GM18508 (cell line): ENCODE measurements around the gene MRPL34.

Source experiments
- ATAC-seq: cut with Tn5 transposase; IDR thresholded peaks from one replicate; pipeline ENCODE4 v1.9.1; 2021; ENCODE audit warnings: moderate number of reproducible peaks; ENCODE audit not compliant: insufficient read depth, unreplicated experiment

MRPL34 gene

GRCh38 chr19:17327068-17327653, 21.5 kb downstream of the MRPL34 start:
- ATAC-seq: no peak

GRCh38 chr19:17327654-17328516, 22.2 kb downstream of the MRPL34 start:
- ATAC-seq: no peak

GRCh38 chr19:17328517-17329365, 23.1 kb downstream of the MRPL34 start:
- ATAC-seq: no peak

GRCh38 chr19:17329366-17330261, 23.9 kb downstream of the MRPL34 start:
- no peak for ATAC-seq

GRCh38 chr19:17330262-17331044, 24.8 kb downstream of the MRPL34 start:
- ATAC-seq: no peak

GRCh38 chr19:17331045-17331558, 25.4 kb downstream of the MRPL34 start:
- no peak for ATAC-seq

GRCh38 chr19:17332360-17332676, 26.6 kb downstream of the MRPL34 start:
- no peak for ATAC-seq

GRCh38 chr19:17332677-17333581, 27.3 kb downstream of the MRPL34 start:
- ATAC-seq: no peak

- no peak for ATAC-seq
Measured at GRCh38 chr19:17333611-17334413, 28.1 kb downstream of the MRPL34 start.

- no peak for ATAC-seq
Measured at GRCh38 chr19:17334414-17335409, 29.0 kb downstream of the MRPL34 start, which contains the start of gene ANO8. Gene ANO8, minus strand, starts transcription at chr19:17334855. Its CDS starts 185 bp downstream, at chr19:17334670.

GRCh38 chr19:17335575-17335974, 29.9 kb downstream of the MRPL34 start:
- no peak for ATAC-seq

- peak; percentile 67 for ATAC-seq
Measured at GRCh38 chr19:17336872-17337674, 31.4 kb downstream of the MRPL34 start, which contains the start of gene GTPBP3. Gene GTPBP3, plus strand, starts transcription at chr19:17337553. Its CDS starts 59 bp downstream, at chr19:17337612.

GRCh38 chr19:17337675-17338432, 32.2 kb downstream of the MRPL34 start:
- ATAC-seq: no peak

- no peak for ATAC-seq
Measured at GRCh38 chr19:17338433-17339078, 32.9 kb downstream of the MRPL34 start.
